Esophagus squamous epithelium (tissue), 4 donors: Measurements from ENCODE around the gene SLC7A14.

Source experiments
- POLR2A ChIP-seq, 4 donors: fragments of 450-650 bp; IDR thresholded peaks; one replicate each; pipeline ENCODE4 v1.6.1; 2017; ENCODE audit warnings: antibody characterized with exemption in 4 of 4, mild to moderate bottlenecking in 4 of 4, moderate library complexity in 3 of 4
- TF ChIP-seq, protein P1 (sequence below), 6 experiments: fragments of 450-650 bp in 4 of 6; fragments of 200-600 bp in 2 of 6; sonication (generic) in 2 of 6; IDR thresholded peaks; one replicate each; pipeline ENCODE4 v1.5.1; 2016 to 2019; ENCODE audit warnings: antibody characterized with exemption in 6 of 6, mild to moderate bottlenecking in 4 of 6, moderate library complexity in 4 of 6

DNA sequence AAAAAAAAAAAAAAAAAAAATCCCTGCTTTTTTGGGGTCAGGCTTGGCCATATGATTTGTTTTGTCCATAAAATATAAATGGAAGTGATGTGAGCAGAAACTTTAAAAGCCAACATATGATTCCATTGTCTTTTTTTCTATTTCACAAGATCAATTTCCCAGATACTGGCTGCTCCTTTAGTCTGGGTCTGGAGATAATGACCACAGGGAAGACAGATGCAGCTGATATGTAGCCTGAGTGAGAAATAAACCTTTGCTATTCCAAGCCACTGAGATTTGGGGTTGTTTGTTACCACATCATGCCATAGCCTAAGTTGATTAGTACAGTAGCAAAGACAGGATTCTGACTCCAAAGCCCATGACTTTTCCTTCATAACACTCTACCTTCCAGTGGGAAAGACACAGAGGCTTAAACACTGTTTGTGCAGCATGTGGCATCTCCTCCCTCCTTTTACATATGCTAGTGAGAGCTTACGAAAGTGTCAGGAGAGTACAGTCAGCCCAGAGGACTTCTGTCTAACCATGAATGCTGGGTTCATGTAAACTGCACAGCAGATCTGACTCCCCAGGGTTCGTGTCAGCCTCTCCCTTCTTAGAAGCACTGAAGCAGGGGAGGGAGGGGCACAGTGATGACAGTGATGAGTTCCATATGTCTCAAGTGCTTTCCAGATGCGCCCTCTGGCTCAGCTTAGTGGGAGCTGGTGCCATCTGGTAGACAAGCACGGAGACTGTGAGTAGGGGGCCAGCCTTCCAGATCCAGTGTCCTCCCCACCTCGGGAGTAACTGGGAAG is 36.7 kb upstream of the SLC7A14 start:
- TF ChIP-seq, protein P1, sequence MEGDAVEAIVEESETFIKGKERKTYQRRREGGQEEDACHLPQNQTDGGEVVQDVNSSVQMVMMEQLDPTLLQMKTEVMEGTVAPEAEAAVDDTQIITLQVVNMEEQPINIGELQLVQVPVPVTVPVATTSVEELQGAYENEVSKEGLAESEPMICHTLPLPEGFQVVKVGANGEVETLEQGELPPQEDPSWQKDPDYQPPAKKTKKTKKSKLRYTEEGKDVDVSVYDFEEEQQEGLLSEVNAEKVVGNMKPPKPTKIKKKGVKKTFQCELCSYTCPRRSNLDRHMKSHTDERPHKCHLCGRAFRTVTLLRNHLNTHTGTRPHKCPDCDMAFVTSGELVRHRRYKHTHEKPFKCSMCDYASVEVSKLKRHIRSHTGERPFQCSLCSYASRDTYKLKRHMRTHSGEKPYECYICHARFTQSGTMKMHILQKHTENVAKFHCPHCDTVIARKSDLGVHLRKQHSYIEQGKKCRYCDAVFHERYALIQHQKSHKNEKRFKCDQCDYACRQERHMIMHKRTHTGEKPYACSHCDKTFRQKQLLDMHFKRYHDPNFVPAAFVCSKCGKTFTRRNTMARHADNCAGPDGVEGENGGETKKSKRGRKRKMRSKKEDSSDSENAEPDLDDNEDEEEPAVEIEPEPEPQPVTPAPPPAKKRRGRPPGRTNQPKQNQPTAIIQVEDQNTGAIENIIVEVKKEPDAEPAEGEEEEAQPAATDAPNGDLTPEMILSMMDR (IDR thresholded peaks at IDR 0.05), result no peak
- TF ChIP-seq POLR2A (IDR thresholded peaks at IDR 0.05), result no peak
